H7 (cell line): ENCODE measurements around the gene ERAL1. TPM values are rescaled to one million over a fixed set of nuclear protein-coding genes. Genes with fewer than 3 reads are reported as not detected.
"Not testable (repeated sequence)": the region's sequence is repeated elsewhere in the genome, so short reads cannot be mapped to it uniquely, and the experiment has no call there.

ENCODE experiments used
- DNase-seq: peaks from one replicate; pipeline ENCODE4 v3.0.0; 2012
- H3K27me3 ChIP-seq: 2 replicates; pipeline ENCODE4 v1.6.0; 2011; ENCODE audit warnings: mild to moderate bottlenecking, low read length; ENCODE audit not compliant: control insufficient read depth, insufficient read depth
- H3K36me3 ChIP-seq: replicated peaks from 2 replicates; pipeline ENCODE4 v1.5.1; 2011; ENCODE audit warnings: low read length; ENCODE audit not compliant: control insufficient read depth, insufficient read depth
- H3K4me3 ChIP-seq: 2 replicates; pipeline ENCODE4 v1.5.1; 2011; ENCODE audit warnings: low read depth, mild to moderate bottlenecking, control low read depth, low read length, moderate library complexity; ENCODE audit not compliant: insufficient read depth
- total RNA-seq: library from RNA; depleted of rRNA; stranded (reverse); fragments of >200 nt; shearing (Covaris generic); gene quantifications from 2 replicates; pipeline ENCODE4 v1.2.3, GENCODE V29; 2014

ERAL1 gene
- total RNA-seq, 1 experiment from 2014 or later = 63.7 TPM

DNA sequence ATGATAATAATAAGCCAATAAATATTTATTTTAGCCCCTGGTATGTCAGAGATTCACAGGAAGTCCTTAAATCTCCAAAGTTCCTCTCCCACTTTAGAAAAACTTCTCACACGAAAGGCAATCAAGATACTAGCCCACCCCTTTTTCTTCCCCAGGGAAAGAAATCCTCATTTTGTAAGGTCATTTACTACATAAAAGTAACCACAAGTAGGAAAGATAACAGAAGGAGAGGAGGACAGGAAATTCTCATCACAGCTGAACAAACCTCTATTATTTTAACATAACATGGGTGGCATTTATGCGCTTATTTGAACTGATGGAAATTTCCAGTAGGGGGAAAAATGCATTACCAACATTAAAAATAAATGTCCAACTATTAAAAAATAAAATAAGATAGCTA, 15.6 kb upstream of the ERAL1 start:
- no peaks in the 10 kb centered on the region for H3K36me3 ChIP-seq
- no peak overlapping the region for H3K4me3 ChIP-seq
- DNase-seq = no peak
- no peaks in the 10 kb centered on the region for H3K27me3 ChIP-seq

DNA sequence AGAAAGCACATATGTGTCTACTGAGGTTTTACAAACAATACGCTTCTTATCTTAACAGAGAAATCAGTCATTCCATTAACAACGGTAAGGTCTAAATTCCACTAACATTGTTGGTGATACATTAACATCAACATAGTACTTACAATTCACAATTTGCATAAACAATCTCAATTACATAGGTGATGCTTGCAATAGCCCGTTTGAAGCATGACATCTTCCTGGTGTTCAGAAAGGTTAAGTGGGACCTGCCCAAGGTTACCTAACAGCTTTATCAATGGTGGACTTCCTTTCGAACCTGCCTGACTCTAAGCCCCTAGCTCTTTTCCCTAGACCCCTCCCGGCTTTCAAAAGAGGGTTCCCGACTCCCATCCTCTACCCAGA, 12.9 kb upstream of the ERAL1 start:
- Histone ChIP-seq H3K27me3 (no peaks in the 10 kb centered on the region), H3K36me3 (no peaks in the 10 kb centered on the region), H3K4me3 (peak overlapping the region; percentile 78)
- DNase-seq = no peak

- peak within 1 kb of the TSS; percentile 78 for H3K4me3 ChIP-seq
- no peaks in the 10 kb centered on the region for H3K36me3 ChIP-seq
- H3K27me3 ChIP-seq = no peaks in the 10 kb centered on the region
- DNase-seq = peak; percentile 100
Measured at GRCh38 chr17:28842282-28843012, 12.4 kb upstream of the ERAL1 start, which contains the start of gene FAM222B. Gene FAM222B, minus strand, starts transcription at chr17:28842790. Its CDS starts 76,123 bp downstream, at chr17:28766667.

- Histone ChIP-seq H3K4me3 (no peak overlapping the region), H3K36me3 (no peaks in the 10 kb centered on the region), H3K27me3 (no peaks in the 10 kb centered on the region)
- DNase-seq = no peak
Measured at GRCh38 chr17:28843816-28844148, 11.0 kb upstream of the ERAL1 start.

DNA sequence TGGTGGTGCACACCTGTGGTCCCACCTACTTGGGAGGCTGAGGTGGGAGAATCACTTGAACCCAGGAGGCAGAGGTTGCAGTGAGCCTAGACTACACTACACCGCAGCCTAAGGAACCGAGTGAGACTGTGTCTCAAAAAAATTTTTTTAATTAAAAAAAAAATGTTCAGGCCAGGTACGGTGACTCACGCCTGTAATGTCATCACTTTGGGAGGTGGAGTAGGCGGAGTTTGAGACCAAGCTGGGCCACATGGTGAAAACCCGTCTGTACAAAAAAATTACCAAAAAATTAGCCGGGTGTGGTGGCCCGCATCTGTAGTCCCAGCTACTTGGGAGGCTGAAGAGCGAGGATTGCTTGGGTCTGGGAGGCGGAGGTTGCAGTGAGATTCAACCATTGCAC, 8.6 kb upstream of the ERAL1 start:
- Histone ChIP-seq H3K36me3 (no peaks in the 10 kb centered on the region), H3K27me3 (no peaks in the 10 kb centered on the region), H3K4me3 (no peak overlapping the region)
- DNase-seq = no peak

DNA sequence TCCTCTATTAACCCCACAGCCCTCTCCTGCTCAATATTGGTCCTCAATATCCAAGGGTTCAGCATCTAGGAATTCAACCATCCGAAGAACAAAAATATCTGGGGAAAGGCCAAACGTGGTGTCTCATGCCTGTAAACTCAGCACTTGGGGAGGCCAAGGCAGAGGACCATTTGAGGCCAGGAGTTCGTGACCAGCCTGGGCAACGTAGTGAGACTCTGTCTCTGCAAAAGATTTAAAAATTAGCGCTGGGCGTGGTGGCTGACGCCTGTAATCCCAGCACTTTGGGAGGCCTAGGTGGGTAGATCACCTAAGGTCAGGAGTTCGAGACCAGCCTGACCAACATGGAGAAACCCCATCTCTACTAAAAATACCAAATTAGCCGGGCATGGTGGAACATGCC, 8.1 kb upstream of the ERAL1 start:
- DNase-seq, H3K4me3 ChIP-seq, H3K27me3 ChIP-seq, H3K36me3 ChIP-seq: not testable (repeated sequence)

- H3K36me3 ChIP-seq, H3K4me3 ChIP-seq, H3K27me3 ChIP-seq: not testable (repeated sequence)
- peak; percentile 88 for DNase-seq
Measured at GRCh38 chr17:28848667-28849066, 6.1 kb upstream of the ERAL1 start.

DNA sequence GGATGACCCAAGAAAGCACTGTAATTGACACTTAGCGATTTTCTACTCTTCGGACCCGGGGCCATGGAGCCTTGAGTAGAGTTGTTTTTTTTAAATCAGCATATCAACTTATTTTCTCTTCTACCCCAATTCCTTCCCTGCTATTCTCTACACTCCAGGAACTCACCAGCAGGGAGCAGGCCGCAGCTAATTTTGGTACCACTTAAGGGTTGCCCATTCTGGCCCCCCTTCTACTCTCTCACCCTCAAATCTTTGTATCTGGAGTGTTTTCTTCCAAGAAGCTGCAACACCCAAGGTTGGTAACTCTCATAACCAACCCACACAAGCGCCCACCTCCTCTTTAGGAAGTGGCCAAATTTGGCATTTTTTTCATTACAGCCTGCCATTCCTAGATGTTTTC, 5.5 kb upstream of the ERAL1 start:
- no peaks in the 10 kb centered on the region for H3K27me3 ChIP-seq
- no peak overlapping the region for H3K4me3 ChIP-seq
- peak; percentile 69 for DNase-seq
- H3K36me3 ChIP-seq = no peaks in the 10 kb centered on the region

DNA sequence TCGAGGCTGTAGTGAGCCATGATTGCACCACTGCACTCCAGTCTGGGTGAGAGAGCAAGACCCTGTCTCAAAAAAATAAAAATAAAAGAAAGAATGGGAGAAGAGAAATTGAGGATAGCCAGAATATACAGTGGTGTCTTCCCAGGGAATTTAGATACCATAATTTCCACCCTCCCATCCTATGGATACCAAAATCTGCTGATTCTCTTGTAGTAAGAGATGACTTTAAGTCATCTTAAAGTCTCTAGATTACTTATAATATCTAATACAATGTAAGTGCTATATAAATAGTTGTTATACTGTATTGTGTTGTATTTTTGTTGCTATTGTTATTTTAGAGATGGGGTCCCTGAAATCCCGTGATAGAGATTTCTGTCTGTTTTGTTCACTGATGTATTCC, 1.5 kb upstream of the ERAL1 start:
- H3K36me3 ChIP-seq = peaks cover 10% of the 10 kb centered on the region
- no peaks in the 10 kb centered on the region for H3K27me3 ChIP-seq
- no peak for DNase-seq

GRCh38 chr17:28855336-28855679, 492 bp downstream of the ERAL1 start:
- Histone ChIP-seq H3K36me3 (peaks cover 17% of the 10 kb centered on the region), H3K27me3 (no peaks in the 10 kb centered on the region), H3K4me3 (peak overlapping the region; percentile 64)
- DNase-seq = no peak

More for the DNA sequence above, 1.5 kb upstream of the ERAL1 start:
- no peak overlapping the region for H3K4me3 ChIP-seq

DNA sequence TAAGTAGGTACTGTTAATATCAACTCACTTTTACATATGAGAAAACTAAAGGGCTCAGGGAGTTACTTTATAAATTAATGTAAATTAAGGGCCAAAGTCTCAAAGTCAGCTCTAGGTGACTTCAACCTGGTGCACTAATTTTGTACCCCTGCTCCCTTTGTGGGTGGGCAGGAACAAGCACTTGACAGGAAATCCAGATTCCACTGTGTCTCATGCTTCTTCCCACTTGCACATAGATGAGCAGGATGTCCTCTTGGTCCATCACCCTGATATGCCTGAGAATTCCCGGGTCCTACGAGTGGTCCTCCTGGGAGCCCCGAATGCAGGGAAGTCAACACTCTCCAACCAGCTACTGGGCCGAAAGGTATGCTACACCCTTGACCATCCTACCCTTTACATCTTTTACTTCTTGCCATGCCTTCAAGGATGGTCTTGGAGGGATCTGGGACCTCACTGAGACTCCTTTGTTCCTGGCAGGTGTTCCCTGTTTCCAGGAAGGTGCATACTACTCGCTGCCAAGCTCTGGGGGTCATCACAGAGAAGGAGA, 1.3 kb downstream of the ERAL1 start:
- Histone ChIP-seq H3K27me3 (no peaks in the 10 kb centered on the region), H3K36me3 (peaks cover 18% of the 10 kb centered on the region), H3K4me3 (no peak overlapping the region)
- no peak for DNase-seq

GRCh38 chr17:28857905-28858800, 3.3 kb downstream of the ERAL1 start:
- no peak for DNase-seq
- H3K4me3 ChIP-seq = no peak overlapping the region
- peaks cover 18% of the 10 kb centered on the region for H3K36me3 ChIP-seq
- H3K27me3 ChIP-seq = no peaks in the 10 kb centered on the region

GRCh38 chr17:28858801-28859355, 4.1 kb downstream of the ERAL1 start:
- peaks cover 18% of the 10 kb centered on the region for H3K36me3 ChIP-seq
- H3K4me3 ChIP-seq = no peak overlapping the region
- H3K27me3 ChIP-seq = no peaks in the 10 kb centered on the region
- no peak for DNase-seq

GRCh38 chr17:28860363-28860808, 5.6 kb downstream of the ERAL1 start:
- H3K4me3 ChIP-seq = no peak overlapping the region
- no peak for DNase-seq
- H3K27me3 ChIP-seq = no peaks in the 10 kb centered on the region
- peaks cover 18% of the 10 kb centered on the region for H3K36me3 ChIP-seq
